D721Med (cell line): Measurements from ENCODE around the gene CASP6.

Experiments used
- DNase-seq: peaks from one replicate; pipeline ENCODE4 v3.0.0; 2011; ENCODE audit warnings: low spot score; ENCODE audit not compliant: insufficient read length
- FAIRE-seq: peaks from 2 replicates; lab custom pipeline; 2011; peaks lifted over from hg19 to GRCh38; lab: Jason Lieb, UNC
- TF ChIP-seq, protein P1 (sequence below): IDR thresholded peaks from 2 replicates; pipeline ENCODE4 v1.5.1; 2012; ENCODE audit warnings: mild to moderate bottlenecking, control low read depth; ENCODE audit not compliant: insufficient read depth; ENCODE audit errors: missing control alignments

Gene CASP6

DNA sequence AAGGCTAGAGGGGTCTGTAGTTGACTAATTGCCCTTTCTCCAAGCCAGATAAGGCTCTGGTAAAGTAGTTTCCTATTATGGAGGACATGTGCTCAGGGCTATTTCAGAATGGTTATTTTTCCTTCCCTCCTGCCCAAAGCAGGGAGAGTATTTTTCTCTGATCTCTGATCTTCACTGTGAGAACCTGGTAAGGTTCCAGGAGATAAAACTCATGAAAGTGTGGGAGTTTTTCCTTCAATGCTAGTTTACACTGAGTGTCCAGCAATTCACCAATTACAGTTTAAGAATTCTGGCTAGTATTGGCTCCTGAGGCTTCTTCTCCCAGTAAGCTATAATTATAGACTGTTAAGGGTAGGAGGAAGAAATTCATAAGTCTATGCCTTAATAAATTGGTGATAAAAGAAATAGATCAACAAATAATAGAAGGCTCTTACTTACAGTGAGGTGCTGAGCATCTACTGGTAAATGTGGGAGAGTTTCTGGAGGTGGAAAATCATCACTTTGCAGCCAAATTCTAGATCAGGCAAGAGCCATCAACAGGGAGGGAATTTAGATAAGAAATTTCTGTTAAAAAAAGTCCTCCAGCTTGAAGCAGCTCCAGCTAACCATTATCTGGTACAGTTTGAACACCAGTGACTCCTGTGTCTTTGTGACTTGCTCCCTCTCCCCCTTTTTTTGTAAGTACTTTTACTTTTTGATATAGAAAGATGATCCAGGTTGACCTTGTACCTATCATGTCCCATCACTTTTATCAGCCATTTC is 30.9 kb downstream of the CASP6 start:
- FAIRE-seq (no peak), DNase-seq (no peak)
- TF ChIP-seq, protein P1, sequence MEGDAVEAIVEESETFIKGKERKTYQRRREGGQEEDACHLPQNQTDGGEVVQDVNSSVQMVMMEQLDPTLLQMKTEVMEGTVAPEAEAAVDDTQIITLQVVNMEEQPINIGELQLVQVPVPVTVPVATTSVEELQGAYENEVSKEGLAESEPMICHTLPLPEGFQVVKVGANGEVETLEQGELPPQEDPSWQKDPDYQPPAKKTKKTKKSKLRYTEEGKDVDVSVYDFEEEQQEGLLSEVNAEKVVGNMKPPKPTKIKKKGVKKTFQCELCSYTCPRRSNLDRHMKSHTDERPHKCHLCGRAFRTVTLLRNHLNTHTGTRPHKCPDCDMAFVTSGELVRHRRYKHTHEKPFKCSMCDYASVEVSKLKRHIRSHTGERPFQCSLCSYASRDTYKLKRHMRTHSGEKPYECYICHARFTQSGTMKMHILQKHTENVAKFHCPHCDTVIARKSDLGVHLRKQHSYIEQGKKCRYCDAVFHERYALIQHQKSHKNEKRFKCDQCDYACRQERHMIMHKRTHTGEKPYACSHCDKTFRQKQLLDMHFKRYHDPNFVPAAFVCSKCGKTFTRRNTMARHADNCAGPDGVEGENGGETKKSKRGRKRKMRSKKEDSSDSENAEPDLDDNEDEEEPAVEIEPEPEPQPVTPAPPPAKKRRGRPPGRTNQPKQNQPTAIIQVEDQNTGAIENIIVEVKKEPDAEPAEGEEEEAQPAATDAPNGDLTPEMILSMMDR, result no peak

DNA sequence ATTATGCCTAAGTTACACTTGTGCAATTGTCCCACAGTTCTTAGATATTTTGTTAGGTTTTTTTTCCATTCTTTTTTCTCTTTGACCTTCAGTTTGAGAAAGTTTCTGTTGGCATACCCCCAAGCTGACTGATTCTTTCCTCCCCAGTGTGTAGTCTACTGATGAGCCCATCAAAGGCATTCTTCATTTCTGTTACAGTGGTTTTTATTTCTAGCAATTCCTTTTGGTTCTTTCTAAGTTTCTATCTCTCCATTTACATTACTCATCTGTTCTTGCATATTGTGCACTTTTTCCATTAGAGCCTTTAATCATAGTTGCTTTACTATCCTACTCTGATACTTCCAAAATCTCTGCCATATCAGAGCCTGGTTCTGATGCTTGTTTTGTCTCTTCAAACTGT is 31.9 kb downstream of the CASP6 start:
- TF ChIP-seq, protein P1, result no peak
- DNase-seq (no peak), FAIRE-seq (no peak)

DNA sequence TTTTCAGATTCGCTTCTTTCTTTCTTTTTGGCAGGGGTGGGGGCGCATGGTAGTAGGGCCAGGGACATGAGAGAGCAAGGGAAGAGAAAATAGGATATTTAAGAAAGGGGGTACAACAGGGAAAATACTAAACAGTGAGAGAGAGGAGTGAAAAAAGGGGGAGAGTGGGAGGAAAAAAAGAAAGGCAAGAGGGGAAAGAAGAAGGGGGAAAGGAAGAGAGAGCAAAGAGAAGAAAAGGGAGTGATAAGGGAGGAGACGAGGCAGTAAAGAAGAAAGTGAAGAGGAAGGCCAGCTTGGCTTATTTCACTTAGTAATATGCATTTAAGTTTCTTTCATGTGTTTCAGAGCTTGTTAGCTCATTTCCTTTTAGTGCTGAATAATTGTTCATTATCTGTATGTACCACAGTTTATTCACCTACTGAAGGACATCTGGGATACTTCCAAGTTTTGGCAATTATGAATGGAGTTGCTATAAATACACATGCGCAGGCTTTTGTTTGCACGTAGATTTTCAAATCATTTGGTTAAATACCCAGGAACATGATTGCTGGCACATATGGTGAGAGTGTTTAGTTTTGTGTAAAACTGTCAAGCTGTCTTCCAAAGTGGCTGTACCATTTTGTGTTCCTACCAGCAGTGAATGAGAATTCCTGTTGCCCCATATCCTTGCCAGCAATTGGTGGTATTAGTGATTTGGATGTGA is 37.3 kb downstream of the CASP6 start:
- DNase-seq (no peak), FAIRE-seq (no peak)
- TF ChIP-seq, protein P1, result no peak

DNA sequence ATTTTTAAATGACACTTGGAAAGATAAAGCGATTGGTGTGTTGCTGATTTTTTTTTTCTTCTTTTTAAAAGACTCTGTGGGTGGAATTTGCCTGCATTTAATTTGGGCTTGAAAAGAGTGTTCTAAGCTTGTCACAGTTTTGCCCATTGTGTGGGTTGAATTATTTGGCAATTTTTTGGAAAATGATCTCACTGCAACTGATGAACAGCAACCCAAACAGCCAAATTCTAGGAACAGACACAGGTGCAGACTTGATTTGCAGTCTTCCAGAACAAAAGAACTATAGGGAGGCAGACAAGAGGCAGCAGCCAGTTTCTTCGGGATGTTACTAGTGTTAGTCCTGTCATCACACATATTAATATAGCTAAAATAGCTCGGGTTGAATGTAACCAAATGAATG is 40.5 kb downstream of the CASP6 start:
- no peak for FAIRE-seq

DNA sequence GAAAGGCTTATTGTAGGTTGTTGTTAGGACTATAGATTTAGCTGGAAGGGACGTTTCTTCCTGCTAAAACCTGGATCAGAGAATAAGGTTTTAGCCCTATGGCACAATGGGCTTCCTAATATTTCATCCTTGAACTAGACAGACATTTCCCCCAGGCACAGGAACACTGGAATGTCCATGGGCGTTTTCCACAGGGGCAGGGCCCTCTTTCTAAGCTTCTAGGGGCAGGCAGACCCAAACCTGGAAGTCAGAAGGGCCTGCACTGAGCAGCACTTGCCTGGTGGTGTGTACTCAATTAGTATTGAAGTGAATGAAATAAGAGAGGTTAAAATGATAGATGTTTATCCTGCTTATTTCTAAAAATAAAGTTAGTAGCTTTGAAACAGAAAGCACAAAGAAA is 41.1 kb downstream of the CASP6 start:
- FAIRE-seq, result no peak
- TF ChIP-seq, protein P1, result no peak
- DNase-seq, result no peak

More for the DNA sequence above, 40.5 kb downstream of the CASP6 start:
- TF ChIP-seq, protein P1, result no peak
- DNase-seq, result no peak

DNA sequence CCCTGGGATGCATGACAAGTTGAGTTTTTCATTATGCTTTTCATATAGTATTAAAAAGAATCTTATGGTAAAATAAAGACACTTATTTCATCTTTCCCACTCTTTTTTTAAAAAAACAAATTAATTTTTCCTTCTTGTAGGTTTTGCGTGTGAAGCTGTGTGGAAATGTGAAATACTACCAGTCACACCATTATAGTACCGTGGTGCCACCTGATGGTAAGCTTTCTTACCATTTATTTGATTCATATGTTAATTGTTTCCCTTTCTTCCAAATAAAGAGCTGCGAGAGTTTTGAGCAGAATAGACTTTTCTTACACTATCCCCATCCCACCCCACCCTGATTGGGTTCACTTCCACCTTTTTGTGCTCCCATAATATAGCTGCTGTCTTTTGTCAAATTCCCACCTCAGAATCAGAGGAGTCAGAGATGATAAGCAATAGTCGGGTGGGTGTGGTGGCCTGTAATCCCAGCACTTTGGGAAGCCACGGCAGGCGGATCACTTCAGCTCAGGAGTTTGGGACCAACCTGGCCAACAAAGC is 44.3 kb downstream of the CASP6 start:
- TF ChIP-seq, protein P1, result peak; percentile 23
- FAIRE-seq (no peak), DNase-seq (no peak)
